C4-2B (cell line): ENCODE results near the gene LRMDA.

Experiments used
- CTCF ChIP-seq: fragments of 450-650 bp; conservative IDR thresholded peaks from 2 replicates; pipeline ENCODE4 v1.5.1; 2017; ENCODE audit warnings: mild to moderate bottlenecking
- ZFX ChIP-seq: fragments of 450-650 bp; IDR thresholded peaks from 2 replicates; pipeline ENCODE4 v1.6.1; 2017

DNA sequence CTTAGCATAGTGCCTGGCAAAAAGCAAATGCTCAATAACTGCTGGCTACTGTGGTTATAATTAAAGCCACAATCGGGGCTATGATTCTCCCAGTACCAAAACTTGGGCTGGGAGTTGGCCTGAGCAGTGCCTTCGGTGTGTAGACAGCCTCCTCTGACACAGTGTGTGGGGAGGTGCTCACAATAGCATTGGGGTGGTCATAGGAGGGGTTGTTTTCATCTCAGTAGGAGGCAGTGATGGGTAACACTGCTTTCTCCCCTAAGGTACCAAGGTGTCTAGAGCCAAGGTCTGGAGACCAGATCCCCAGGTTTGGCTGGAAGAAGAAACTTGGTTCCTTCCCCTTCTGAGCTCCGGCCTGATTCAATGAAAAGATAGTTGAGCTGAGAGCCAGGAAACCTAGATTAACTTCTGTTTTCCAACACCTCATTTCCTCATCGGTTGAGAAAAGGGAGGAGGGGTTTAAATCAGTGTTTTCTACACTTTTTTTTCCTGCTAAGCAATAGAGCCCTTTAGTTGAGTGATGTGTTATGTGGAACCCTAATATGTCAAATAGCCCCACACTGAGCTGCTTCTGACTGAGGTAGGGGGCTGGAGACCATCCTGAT lies 68.2 kb downstream of the LRMDA start:
- TF ChIP-seq CTCF, result no peak
- TF ChIP-seq ZFX, result no peak
